IPS-15b (cell line): ENCODE results near the gene ROPN1L.

Source experiments
- H3K27me3 ChIP-seq: one replicate; pipeline ENCODE4 v1.6.1; 2013; ENCODE audit warnings: low read length; ENCODE audit not compliant: control insufficient read depth, insufficient read depth
- H3K36me3 ChIP-seq: one replicate; pipeline ENCODE4 v1.6.1; 2013; ENCODE audit warnings: low read length; ENCODE audit not compliant: control insufficient read depth, insufficient read depth
- H3K4me1 ChIP-seq: one replicate; pipeline ENCODE4 v1.6.1; 2013; ENCODE audit warnings: mild to moderate bottlenecking, low read length; ENCODE audit not compliant: control insufficient read depth, insufficient read depth
- H3K4me3 ChIP-seq: one replicate; pipeline ENCODE4 v1.5.1; 2013; ENCODE audit warnings: low read depth, low read length
- H3K9ac ChIP-seq: one replicate; pipeline ENCODE4 v1.6.1; 2013; ENCODE audit warnings: low read depth, mild to moderate bottlenecking, low read length
- H3K9me3 ChIP-seq: one replicate; pipeline ENCODE4 v1.6.1; 2013; ENCODE audit warnings: mild to moderate bottlenecking, low read length; ENCODE audit not compliant: control insufficient read depth, insufficient read depth

Gene ROPN1L

DNA sequence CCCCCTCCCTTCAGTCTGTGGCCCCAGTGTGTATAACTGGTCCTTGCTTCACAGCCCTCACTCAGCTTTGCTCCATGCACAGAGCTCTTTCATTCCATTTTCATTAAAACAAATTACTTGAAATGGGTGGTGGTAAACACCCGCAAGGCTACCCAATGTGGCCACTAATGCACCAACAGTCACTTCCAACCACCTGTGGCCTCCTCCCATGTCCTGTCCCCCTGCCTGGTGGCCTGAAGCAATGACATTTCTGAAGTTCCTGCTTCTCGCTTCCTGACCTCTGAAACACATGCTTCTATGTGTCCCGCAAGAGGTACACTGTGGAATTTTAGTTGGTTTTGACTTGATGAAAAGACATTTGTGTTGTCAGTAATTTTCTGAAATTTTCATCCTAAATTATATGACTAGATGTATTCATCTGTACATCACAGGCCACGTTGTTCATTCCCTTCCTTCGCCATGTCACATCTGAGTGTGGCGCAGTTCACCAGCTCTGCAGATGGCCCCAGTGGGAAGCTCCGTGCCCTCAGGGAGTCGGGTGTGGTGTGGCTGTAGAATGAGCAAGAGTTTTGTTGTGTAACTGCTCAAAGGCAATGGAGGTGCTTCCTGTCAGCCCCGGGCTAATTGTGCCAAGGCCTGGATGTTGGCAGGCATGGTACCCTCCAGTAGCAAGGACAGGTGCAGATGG, 9.6 kb downstream of the ROPN1L start:
- Histone ChIP-seq H3K27me3 (no peaks in the 10 kb centered on the region), H3K9me3 (no peaks in the 10 kb centered on the region), H3K9ac (no peak overlapping the region), H3K4me1 (peaks cover 5% of the 10 kb centered on the region), H3K36me3 (no peaks in the 10 kb centered on the region), H3K4me3 (no peak overlapping the region)

DNA sequence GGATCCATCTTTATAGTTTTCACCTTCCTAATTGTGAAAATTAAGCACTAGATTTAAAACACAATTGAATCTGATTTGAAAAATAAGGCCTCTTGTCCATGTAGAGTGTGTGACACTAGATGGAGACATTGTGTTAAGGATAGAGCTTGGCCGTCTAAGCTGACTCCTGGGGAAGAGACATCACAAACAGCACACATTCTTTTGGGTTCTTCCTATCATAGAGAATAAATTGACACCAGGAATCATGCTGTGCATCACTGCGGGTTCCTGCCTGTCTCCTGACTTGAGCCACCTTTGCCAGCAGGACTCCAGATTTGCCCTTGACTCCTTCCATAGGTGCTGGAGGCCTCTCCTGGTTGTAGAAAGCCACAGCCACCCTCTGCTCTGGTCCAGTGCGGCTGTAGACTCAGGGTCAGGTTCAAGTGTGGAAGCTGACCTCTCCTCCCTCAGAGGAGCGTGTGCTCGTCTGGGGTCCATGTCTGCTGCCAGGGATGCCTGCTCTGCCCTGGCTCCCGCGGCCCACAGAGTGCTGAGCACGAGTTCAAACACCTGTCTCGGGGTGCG, 11.2 kb downstream of the ROPN1L start:
- Histone ChIP-seq H3K36me3 (no peaks in the 10 kb centered on the region), H3K9ac (no peak overlapping the region), H3K9me3 (no peaks in the 10 kb centered on the region), H3K4me3 (no peak overlapping the region), H3K27me3 (no peaks in the 10 kb centered on the region), H3K4me1 (peaks cover 2% of the 10 kb centered on the region)

- H3K9me3 ChIP-seq = no peaks in the 10 kb centered on the region
- peaks cover 2% of the 10 kb centered on the region for H3K4me1 ChIP-seq
- no peaks in the 10 kb centered on the region for H3K36me3 ChIP-seq
- no peak overlapping the region for H3K4me3 ChIP-seq
- no peak overlapping the region for H3K9ac ChIP-seq
- no peaks in the 10 kb centered on the region for H3K27me3 ChIP-seq
These were observed 11.9 kb downstream of the ROPN1L start for GRCh38 chr5:10453545-10453944.

GRCh38 chr5:10454591-10455276, 13.1 kb downstream of the ROPN1L start:
- Histone ChIP-seq H3K27me3 (no peaks in the 10 kb centered on the region), H3K36me3 (no peaks in the 10 kb centered on the region), H3K4me3 (no peak overlapping the region), H3K9me3 (no peaks in the 10 kb centered on the region), H3K4me1 (peaks cover 2% of the 10 kb centered on the region), H3K9ac (no peak overlapping the region)

DNA sequence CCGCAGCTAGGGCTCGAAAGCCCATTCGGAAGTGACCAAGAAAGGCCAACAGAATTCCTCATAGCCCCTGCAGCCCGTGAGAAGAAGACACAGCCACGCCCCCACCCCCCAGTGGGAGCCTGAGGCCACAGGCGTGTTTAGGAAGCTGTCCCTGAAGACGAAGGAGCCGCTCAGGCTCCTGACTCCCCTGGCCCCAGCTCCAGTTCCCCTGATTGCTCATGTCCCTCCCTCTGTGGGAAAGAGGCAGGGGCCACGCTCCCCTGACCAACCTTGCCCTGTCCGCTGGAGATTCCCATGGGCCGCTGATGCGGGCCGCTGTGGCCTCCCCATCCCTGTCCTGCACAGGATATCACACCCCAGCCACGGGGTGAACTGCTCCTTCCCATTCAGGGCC, 13.6 kb downstream of the ROPN1L start:
- H3K4me3 ChIP-seq = no peak overlapping the region
- H3K4me1 ChIP-seq = peaks cover 2% of the 10 kb centered on the region
- no peaks in the 10 kb centered on the region for H3K9me3 ChIP-seq
- H3K9ac ChIP-seq = no peak overlapping the region
- H3K27me3 ChIP-seq = no peaks in the 10 kb centered on the region
- no peaks in the 10 kb centered on the region for H3K36me3 ChIP-seq

GRCh38 chr5:10456583-10457420, 15.1 kb downstream of the ROPN1L start:
- H3K9me3 ChIP-seq = no peaks in the 10 kb centered on the region
- no peaks in the 10 kb centered on the region for H3K27me3 ChIP-seq
- H3K4me3 ChIP-seq = no peak overlapping the region
- H3K9ac ChIP-seq = no peak overlapping the region
- peaks cover 2% of the 10 kb centered on the region for H3K4me1 ChIP-seq
- H3K36me3 ChIP-seq = no peaks in the 10 kb centered on the region

DNA sequence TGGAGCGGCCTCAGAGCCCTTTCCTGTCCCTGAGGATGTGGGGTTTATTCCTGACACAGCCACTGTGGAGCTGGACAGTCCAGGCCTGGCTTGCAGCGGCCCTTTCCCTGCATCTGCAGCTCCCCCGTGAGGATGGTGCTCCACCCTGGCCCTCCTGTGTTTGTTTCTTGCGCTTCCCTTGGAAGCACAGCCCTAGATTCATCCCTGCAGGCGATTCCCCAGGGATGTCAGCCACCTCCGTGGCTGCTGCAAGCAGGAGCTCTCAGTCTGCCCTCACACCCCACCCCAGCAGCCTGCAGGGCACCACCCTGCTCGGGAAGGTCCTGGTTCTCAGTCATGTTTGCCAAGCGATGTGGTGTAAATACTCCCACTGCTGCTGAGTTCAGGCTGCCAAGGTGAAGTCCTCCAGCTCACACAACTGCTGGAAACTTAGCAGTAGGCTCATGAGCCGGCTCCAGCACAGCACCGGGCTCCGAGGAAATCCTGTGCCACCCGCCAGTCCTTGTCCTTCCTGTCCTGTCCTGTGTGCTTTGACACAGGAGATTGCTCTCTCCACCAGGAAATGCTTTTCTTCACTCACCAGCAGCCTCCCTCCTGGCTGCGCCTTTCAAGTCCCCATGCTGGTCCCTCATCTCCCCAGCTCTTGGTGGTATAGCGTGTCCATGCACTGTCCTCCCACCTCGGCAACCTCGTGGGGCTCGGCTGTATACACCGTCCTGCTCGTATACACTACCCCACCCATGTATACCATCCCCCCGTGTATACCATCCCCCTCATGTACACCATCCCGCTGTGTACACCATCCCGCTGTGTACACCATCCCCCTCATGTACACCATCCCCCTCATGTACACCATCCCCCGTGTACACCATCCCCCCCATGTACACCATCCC, 16.2 kb downstream of the ROPN1L start:
- H3K4me3 ChIP-seq = no peak overlapping the region
- no peaks in the 10 kb centered on the region for H3K27me3 ChIP-seq
- H3K9ac ChIP-seq = no peak overlapping the region
- peaks cover 2% of the 10 kb centered on the region for H3K4me1 ChIP-seq
- H3K36me3 ChIP-seq = no peaks in the 10 kb centered on the region
- no peaks in the 10 kb centered on the region for H3K9me3 ChIP-seq

DNA sequence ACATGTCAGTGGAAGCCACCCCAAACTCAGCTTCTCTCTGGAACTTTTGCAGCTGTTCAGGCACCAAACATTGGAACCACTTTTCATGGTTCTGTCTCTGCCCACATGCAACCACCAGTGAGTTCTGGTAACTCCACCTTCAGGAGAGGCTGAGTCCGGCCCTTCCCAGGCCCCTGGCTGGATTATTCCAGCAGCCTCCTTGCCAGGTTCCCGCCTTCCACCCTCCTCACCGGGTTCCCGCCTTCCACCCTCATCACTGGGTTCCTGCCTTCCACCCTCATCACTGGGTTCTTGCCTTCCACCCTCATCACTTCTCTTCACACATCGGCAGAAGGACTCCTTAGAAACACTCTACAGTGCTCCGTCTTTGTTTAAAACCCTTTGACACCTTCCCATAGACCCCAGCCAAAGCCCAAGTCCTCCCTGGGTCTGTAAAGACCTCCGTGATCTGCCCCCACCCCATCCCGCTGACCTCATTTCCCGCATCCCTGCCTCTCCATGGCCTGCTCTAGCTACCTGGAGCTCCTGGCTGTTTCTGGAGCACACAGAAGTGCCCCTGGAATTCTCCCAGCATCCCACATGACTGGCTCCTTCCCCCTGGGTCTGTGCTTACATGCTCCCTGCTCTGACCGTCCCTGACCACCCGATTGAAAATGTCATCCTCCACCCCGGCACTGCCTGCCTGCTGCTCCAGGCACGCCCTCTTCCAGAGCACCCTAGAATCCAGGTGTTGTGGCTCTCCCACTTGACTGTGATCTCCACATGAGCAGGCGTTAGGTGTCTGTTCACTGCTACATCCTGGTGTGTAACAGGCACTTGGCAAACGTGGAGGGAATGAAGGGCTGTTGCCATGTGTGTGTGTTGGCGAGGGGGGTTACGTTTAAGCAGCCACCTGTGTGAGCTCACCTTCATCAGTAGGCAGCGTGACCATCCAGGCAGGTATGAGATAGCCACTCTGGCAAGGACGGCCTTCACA, 17.7 kb downstream of the ROPN1L start:
- H3K27me3 ChIP-seq = no peaks in the 10 kb centered on the region
- H3K9ac ChIP-seq = no peak overlapping the region
- peaks cover 2% of the 10 kb centered on the region for H3K4me1 ChIP-seq
- no peak overlapping the region for H3K4me3 ChIP-seq
- no peaks in the 10 kb centered on the region for H3K9me3 ChIP-seq
- no peaks in the 10 kb centered on the region for H3K36me3 ChIP-seq

GRCh38 chr5:10460252-10460906, 18.7 kb downstream of the ROPN1L start:
- no peaks in the 10 kb centered on the region for H3K36me3 ChIP-seq
- H3K27me3 ChIP-seq = no peaks in the 10 kb centered on the region
- H3K9ac ChIP-seq = no peak overlapping the region
- no peak overlapping the region for H3K4me3 ChIP-seq
- H3K4me1 ChIP-seq = no peaks in the 10 kb centered on the region
- no peaks in the 10 kb centered on the region for H3K9me3 ChIP-seq

DNA sequence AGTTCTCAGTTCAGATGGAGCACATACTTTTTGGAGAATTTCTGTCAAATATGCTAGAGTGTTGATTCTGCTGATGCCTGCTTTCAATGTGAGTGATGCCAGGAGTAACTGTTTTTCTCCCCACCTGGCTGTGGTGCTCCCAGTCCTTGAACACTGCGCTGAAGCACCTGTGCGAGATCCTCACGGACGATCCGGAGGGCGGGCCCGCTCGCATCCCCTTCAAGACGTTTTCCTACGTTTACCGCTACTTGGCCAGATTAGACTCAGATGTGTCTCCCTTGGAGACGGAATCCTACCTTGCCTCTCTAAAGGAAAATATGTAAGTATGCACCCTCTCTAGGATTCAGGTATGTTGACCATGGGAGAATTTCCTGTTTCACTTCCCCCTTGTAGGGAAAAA, 19.4 kb downstream of the ROPN1L start:
- Histone ChIP-seq H3K9ac (no peak overlapping the region), H3K4me3 (no peak overlapping the region), H3K9me3 (no peaks in the 10 kb centered on the region), H3K27me3 (no peaks in the 10 kb centered on the region), H3K4me1 (no peaks in the 10 kb centered on the region), H3K36me3 (no peaks in the 10 kb centered on the region)
